ENCODE results near the gene TXNRD2.
"Not testable (repeated sequence)": the region's sequence is repeated elsewhere in the genome, so short reads cannot be mapped to it uniquely, and the experiment has no call there.

TXNRD2 gene

DNA sequence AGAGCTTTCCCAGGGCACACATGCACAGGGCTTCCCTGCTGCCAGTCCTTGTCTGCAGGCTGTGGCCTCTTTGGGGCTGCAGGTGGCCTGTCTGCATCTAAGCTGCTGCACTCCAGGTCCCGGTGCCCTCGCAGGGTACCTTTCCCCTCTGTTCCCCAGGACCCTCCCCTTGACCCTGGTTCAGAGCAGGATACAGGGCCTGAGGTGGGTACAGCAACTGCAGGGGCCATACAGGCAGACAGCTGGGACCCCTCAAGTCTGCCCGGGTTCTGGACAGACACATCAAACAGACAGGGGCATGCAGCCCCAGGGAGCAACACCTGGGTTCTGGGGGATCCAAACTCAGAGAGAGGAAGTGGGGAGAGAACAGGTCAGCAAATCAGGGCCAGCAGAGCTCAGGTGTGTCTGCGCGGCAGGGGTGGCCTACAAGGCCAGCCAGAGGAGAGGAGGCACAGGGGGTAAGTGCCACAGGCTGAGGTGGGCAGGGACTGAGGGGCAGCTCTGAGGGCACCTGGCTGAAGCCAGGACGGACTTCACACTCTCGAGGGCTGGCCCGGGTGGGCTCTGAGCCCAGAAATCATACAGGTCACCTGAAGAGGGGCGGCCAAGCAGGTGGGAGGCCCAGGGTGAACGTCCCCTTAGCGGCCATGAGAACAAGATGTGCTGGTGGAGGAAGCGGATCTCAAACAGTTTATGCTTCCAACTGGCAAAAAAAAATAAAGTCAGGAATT lies 29.9 kb downstream of the TXNRD2 start:
- no peak overlapping the region for H2AFZ ChIP-seq (ENCODE audit: low read depth, low read length)
- H3K4me3 ChIP-seq (ENCODE audit: low read length), result no peak overlapping the region
- H3K27me3 ChIP-seq (ENCODE audit: insufficient read depth, low read length), result peaks cover 10% of the 10 kb centered on the region
- H3K36me3 ChIP-seq (ENCODE audit: insufficient read depth, low read length), result no peaks in the 10 kb centered on the region
- H3K9me3 ChIP-seq (ENCODE audit: low read length), result peaks cover 3% of the 10 kb centered on the region
- H3K4me1 ChIP-seq (ENCODE audit: insufficient read depth, low read length), result peaks cover 2% of the 10 kb centered on the region

DNA sequence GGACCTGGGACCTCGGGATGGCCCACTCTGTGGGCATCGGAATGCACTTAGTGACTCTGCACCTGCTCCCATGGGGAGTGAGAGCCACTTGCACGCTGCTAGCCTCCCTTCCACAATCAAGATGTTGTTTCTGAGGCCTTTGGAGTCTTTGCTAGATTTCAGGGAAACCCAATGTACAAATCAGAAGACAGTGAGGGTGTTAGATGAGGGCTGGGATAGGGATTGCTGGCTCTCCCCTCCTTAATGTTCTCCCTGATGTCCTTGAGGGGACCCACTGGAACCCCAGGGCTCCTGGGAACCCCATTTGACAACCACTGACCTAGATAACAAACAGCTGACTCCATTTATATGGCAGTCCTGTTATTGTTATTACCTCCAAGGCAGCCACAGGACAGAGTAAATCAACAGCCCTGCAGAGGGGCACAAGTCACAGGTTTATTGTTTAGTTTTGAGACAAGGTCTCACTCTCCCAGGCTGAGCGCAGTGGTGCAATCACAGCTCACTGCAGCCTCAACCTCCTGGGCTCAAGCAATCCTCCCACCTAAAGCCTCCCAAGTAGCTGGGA lies 31.4 kb downstream of the TXNRD2 start:
- H3K4me3 ChIP-seq (ENCODE audit: low read length), result no peak overlapping the region
- no peaks in the 10 kb centered on the region for H3K36me3 ChIP-seq (ENCODE audit: insufficient read depth, low read length)
- peaks cover 9% of the 10 kb centered on the region for H3K27me3 ChIP-seq (ENCODE audit: insufficient read depth, low read length)
- H3K4me1 ChIP-seq (ENCODE audit: insufficient read depth, low read length), result peaks cover 2% of the 10 kb centered on the region
- no peak overlapping the region for H2AFZ ChIP-seq (ENCODE audit: low read depth, low read length)
- H3K9me3 ChIP-seq (ENCODE audit: low read length), result peaks cover 3% of the 10 kb centered on the region

DNA sequence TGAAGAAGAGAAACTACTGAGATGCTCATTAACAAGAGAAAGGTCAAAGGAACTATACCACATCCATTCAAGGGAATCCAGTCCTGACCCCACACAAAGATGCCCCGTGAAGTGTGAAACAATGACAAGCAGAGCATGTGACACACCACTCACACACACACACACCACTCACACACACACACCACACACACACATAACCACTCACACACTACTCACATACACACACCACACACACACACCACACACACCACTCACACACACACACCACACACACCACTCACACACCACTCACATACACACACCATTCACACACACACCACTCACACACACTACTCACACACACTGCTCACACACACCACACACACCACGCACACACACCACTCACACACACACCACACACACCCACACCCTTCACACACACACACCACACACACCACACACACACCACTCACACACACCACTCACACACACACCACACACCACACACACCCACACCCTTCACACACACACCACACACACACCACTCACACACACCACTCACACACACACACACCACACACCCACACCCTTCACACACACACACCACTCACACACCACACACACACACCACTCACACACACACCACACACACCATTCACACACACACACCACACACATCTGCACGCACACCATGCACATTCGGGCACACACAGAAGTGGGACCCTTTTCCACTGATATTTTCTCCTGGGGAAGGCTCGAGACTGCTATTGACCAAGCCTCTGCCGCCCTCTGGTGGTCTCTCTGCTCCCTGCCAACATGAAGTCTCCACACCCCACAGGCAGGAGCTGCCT lies 32.1 kb downstream of the TXNRD2 start:
- no peak overlapping the region for H3K4me3 ChIP-seq (ENCODE audit: low read length)
- H3K36me3 ChIP-seq (ENCODE audit: insufficient read depth, low read length), result no peaks in the 10 kb centered on the region
- H3K9me3 ChIP-seq (ENCODE audit: low read length), result peaks cover 3% of the 10 kb centered on the region
- H3K4me1 ChIP-seq (ENCODE audit: insufficient read depth, low read length), result peaks cover 2% of the 10 kb centered on the region
- H2AFZ ChIP-seq (ENCODE audit: low read depth, low read length), result no peak overlapping the region
- peaks cover 4% of the 10 kb centered on the region for H3K27me3 ChIP-seq (ENCODE audit: insufficient read depth, low read length)

DNA sequence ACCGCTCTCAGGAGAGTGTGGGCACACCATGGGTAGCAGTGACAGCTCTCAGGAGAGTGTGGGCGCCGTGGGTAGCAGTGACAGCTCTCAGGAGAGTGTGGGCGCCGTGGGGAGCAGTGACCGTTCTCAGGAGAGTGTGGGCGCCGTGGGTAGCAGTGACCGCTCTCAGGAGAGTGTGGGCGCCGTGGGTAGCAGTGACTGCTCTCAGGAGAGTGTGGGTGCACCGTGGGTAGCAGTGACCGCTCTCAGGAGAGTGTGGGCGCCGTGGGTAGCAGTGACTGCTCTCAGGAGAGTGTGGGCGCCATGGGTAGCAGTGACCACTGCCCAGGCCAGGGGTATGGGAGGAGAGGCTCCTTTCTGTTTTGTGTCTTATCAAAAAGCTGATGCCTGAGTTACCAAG lies 33.7 kb downstream of the TXNRD2 start:
- H3K27me3 ChIP-seq (ENCODE audit: insufficient read depth, low read length); H3K9me3 ChIP-seq (ENCODE audit: low read length); H2AFZ ChIP-seq (ENCODE audit: low read depth, low read length); H3K36me3 ChIP-seq (ENCODE audit: insufficient read depth, low read length); H3K4me3 ChIP-seq (ENCODE audit: low read length); H3K4me1 ChIP-seq (ENCODE audit: insufficient read depth, low read length): not testable (repeated sequence)

DNA sequence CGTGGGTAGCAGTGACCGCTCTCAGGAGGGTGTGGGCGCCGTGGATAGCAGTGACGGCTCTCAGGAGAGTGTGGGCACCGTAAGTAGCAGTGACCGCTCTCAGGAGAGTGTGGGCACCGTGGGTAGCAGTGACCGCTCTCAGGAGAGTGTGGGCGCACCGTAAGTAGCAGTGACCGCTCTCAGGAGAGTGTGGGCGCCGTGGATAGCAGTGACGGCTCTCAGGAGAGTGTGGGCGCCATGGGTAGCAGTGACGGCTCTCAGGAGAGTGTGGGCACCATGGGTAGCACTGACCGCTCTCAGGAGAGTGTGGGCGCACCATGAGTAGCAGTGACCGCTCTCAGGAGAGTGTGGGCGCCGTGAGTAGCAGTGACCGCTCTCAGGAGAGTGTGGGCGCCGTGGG lies 34.8 kb downstream of the TXNRD2 start:
- not testable (repeated sequence) for H3K9me3 ChIP-seq (ENCODE audit: low read length); H2AFZ ChIP-seq (ENCODE audit: low read depth, low read length); H3K36me3 ChIP-seq (ENCODE audit: insufficient read depth, low read length)

DNA sequence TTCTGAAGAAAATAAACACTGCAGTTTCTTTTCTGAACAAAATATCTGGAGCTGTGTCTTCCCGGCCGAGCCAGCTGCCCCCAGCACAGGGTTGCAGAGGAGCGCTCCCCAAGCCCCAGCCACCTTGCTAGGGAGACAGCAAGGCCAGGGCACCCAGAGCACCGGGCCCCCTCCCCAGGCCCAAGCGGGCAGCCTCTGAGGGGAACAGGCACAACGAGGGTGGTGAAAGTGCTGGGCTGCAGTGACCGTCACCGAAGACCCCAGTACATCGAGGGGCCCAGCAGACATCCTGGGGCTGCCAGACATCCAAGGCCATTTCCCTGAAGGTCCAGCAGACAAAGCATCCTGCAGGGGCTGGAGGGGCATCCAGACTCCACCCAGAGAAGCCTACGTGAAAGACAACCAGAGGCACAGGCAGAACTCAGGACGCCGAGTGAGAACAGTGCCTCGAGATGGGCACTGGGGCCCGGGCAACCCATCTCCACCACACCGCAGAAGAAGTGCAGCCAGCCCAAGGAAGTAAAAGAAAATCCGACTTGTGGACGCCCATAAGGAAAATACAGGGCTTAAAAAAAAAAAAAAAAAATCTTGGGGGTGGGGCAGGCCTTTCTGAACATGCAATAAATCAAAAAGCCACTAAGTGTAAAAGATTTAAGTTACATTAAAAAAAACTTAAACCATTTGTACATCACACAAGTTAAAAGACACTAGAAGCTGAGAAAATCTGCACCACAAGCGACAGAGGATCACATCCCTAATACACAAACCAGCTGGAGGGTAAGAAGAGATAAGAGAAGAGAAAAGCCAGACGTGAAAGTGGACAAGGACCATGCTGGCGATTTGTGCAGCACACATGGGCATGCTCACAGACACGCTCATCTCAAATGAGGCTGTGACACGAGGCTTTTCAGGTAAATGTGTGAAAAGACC lies 36.0 kb downstream of the TXNRD2 start:
- Histone ChIP-seq H3K27me3 (ENCODE audit: insufficient read depth, low read length) (peaks cover 9% of the 10 kb centered on the region), H3K36me3 (ENCODE audit: insufficient read depth, low read length) (no peaks in the 10 kb centered on the region), H2AFZ (ENCODE audit: low read depth, low read length) (no peak overlapping the region), H3K4me3 (ENCODE audit: low read length) (no peak overlapping the region), H3K4me1 (ENCODE audit: insufficient read depth, low read length) (peaks cover 15% of the 10 kb centered on the region), H3K9me3 (ENCODE audit: low read length) (no peaks in the 10 kb centered on the region)

More for the DNA sequence above, 34.8 kb downstream of the TXNRD2 start:
- H3K4me3 ChIP-seq (ENCODE audit: low read length); H3K27me3 ChIP-seq (ENCODE audit: insufficient read depth, low read length): not testable (repeated sequence)
- H3K4me1 ChIP-seq (ENCODE audit: insufficient read depth, low read length), result peaks cover 15% of the 10 kb centered on the region

DNA sequence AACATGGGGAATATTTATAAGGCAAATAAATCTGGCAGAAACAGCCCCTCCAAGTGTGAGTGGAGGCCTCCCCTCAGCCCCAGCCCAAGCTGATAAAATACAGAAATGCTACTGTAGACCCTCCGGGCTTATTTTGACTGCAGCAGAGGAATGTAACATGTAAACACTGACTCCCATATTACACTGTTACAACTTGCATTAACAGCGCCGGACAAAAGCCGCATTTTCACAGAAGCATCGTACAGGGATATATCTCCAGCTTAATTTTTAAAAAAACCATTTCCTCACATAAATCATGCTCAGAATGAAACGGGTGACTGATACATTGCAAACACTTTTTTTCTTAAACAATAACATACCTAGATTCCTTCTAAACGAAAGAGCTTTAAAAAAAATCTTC lies 36.7 kb downstream of the TXNRD2 start:
- peaks cover 15% of the 10 kb centered on the region for H3K4me1 ChIP-seq (ENCODE audit: insufficient read depth, low read length)
- no peak overlapping the region for H3K4me3 ChIP-seq (ENCODE audit: low read length)
- H2AFZ ChIP-seq (ENCODE audit: low read depth, low read length), result no peak overlapping the region
- no peaks in the 10 kb centered on the region for H3K36me3 ChIP-seq (ENCODE audit: insufficient read depth, low read length)
- H3K9me3 ChIP-seq (ENCODE audit: low read length), result no peaks in the 10 kb centered on the region
- H3K27me3 ChIP-seq (ENCODE audit: insufficient read depth, low read length), result peaks cover 9% of the 10 kb centered on the region

DNA sequence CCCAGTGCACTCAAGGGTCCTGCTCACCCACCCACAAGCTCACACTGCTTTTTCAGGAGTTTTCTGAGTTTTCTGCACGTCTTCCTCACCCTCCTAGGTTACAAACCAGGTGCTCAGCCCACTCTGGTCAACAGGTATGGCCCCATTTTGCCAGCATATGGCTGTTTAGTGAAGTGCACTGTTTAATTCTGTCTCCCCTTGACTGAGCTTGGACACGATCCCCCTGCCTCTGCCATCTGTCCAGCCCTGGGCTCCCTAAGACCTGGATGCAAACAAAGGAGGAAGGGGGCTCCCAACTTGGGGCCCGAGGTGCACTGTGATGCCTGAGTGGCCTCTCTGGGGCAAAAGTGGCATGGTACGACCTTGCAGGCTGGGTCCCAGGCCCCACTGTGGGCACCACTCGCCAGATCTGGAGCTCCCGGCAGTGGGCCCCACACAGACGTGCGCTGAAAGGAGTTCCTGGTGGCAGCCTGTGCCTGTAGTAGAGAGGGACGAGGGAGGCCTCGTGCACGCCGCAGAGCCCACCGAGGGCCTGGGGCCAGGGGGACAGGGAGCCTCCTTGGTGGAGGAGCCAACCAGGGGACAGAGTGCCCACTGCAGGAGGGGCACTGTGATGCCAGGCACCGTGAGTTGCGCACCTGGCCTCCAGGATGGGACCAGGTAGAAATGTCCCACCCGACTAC lies 37.3 kb downstream of the TXNRD2 start:
- H3K9me3 ChIP-seq (ENCODE audit: low read length), result no peaks in the 10 kb centered on the region
- H3K4me1 ChIP-seq (ENCODE audit: insufficient read depth, low read length), result peaks cover 15% of the 10 kb centered on the region
- no peak overlapping the region for H3K4me3 ChIP-seq (ENCODE audit: low read length)
- no peaks in the 10 kb centered on the region for H3K36me3 ChIP-seq (ENCODE audit: insufficient read depth, low read length)
- peaks cover 9% of the 10 kb centered on the region for H3K27me3 ChIP-seq (ENCODE audit: insufficient read depth, low read length)
- H2AFZ ChIP-seq (ENCODE audit: low read depth, low read length), result no peak overlapping the region

DNA sequence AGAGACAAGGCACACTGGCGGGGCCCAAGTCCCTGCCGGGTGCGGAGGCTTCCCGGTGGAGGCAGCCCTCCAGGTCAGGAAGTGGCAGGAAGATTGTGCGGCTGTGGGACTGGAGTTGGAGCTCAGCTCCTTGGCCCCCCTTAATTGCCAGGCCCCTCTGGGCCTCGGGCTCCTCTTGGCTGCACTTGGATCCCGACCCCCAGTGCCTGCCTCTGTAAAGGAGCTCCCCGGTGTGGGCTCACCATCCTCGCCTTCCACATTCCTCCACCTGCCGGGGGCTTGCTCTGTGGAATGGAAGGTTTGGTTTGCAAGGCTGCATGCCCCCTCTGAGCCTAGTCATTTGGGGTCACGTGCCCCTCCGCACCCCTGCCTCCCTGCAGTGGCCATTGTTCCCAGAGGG lies 38.1 kb downstream of the TXNRD2 start:
- H3K4me3 ChIP-seq (ENCODE audit: low read length), result no peak overlapping the region
- H2AFZ ChIP-seq (ENCODE audit: low read depth, low read length), result no peak overlapping the region
- H3K4me1 ChIP-seq (ENCODE audit: insufficient read depth, low read length), result peaks cover 13% of the 10 kb centered on the region
- H3K36me3 ChIP-seq (ENCODE audit: insufficient read depth, low read length), result no peaks in the 10 kb centered on the region
- no peaks in the 10 kb centered on the region for H3K9me3 ChIP-seq (ENCODE audit: low read length)
- H3K27me3 ChIP-seq (ENCODE audit: insufficient read depth, low read length), result peaks cover 9% of the 10 kb centered on the region

DNA sequence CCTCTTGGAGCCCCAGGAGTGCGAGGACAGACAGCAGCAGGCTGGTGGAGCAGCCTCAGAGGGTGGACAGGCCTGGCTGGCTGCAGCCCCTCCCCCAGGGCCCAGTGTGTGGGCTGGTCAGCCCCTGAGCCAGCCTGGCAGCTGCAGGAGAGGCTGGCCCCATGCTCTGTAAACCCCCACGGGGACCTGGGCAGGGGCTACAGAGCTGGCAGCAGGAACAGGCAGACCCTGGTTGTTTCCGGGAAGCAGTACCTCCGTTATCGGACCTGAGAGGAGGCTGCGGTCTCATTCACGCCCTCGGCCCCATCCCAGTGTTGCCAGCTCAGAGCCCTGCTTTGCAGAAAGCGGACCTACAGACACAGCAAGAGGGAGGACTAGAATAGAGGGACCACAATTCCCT lies 38.6 kb downstream of the TXNRD2 start:
- Histone ChIP-seq H3K27me3 (ENCODE audit: insufficient read depth, low read length) (peaks cover 9% of the 10 kb centered on the region), H2AFZ (ENCODE audit: low read depth, low read length) (no peak overlapping the region), H3K4me3 (ENCODE audit: low read length) (no peak overlapping the region), H3K36me3 (ENCODE audit: insufficient read depth, low read length) (no peaks in the 10 kb centered on the region), H3K4me1 (ENCODE audit: insufficient read depth, low read length) (peaks cover 13% of the 10 kb centered on the region), H3K9me3 (ENCODE audit: low read length) (no peaks in the 10 kb centered on the region)

DNA sequence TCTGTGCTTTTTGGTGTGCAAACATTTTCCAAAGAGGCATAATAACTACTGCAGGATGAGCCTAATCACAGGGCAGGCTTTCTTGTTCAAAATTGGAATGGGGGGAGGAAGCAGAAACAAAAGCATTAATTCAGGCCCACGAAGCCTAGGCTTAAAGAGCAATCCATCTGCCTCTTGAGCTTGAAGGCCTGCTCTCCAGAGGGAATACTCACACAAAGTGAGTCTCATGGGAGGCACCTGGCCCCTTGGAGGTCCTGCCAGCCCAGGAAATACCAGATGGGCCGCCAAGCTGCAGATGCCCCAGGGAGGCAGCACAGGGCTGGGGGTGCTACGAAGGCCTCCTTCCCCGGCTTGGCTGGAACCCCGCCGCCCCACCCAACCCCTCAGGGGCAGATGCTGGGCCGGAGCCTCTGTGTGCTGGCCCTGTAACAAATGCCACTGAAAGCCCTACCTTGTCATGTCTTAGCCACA lies 39.3 kb downstream of the TXNRD2 start:
- H3K4me3 ChIP-seq (ENCODE audit: low read length), result no peak overlapping the region
- H3K27me3 ChIP-seq (ENCODE audit: insufficient read depth, low read length), result peaks cover 9% of the 10 kb centered on the region
- no peaks in the 10 kb centered on the region for H3K9me3 ChIP-seq (ENCODE audit: low read length)
- H3K36me3 ChIP-seq (ENCODE audit: insufficient read depth, low read length), result no peaks in the 10 kb centered on the region
- H2AFZ ChIP-seq (ENCODE audit: low read depth, low read length), result no peak overlapping the region
- H3K4me1 ChIP-seq (ENCODE audit: insufficient read depth, low read length), result peaks cover 13% of the 10 kb centered on the region

DNA sequence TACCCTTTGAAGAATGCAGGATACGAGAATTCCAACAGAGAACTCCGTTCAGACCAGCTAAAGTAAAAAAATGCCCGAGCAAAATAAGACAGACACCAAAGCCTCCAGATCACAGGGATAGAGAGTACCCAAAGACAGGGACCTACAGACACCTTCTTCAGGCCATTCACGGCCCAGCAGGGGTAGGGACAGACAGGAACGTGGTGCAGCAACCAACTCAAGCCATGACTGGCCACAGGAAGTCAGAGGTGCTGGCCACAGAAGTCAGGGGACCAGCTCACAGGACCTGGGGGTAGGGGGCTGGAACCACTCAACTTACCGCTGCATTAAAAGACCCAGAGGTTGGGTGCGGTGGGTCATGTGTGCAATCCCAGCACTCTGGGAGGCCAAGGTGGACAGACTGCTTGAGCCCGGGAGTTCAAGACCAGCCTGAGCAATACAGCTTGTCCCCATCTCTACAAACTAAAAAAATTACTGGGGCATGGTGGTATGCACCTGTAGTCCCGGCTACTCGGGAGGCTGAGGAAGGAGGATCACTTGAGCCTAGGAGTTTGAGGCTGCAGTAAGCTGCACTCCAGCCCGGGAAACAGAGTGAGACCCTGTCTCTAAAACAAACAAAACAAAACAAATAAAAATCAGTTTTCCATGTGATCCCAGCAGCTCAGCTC lies 39.9 kb downstream of the TXNRD2 start:
- no peaks in the 10 kb centered on the region for H3K36me3 ChIP-seq (ENCODE audit: insufficient read depth, low read length)
- H3K4me3 ChIP-seq (ENCODE audit: low read length), result no peak overlapping the region
- H3K4me1 ChIP-seq (ENCODE audit: insufficient read depth, low read length), result peaks cover 13% of the 10 kb centered on the region
- H3K27me3 ChIP-seq (ENCODE audit: insufficient read depth, low read length), result peaks cover 14% of the 10 kb centered on the region
- no peak overlapping the region for H2AFZ ChIP-seq (ENCODE audit: low read depth, low read length)
- no peaks in the 10 kb centered on the region for H3K9me3 ChIP-seq (ENCODE audit: low read length)

Measured in neuron (in vitro differentiated cells).